Adrenal gland (tissue), 12 donors: ENCODE measurements around the gene HOXD8. TPM values are rescaled to one million over a fixed set of nuclear protein-coding genes. Genes with fewer than 3 reads are reported as not detected.

Experiments
- DNase-seq, 7 donors: peaks; one replicate each; pipeline ENCODE4 v3.0.0-alpha.2; 2019 to 2020
- H3K27ac ChIP-seq, 5 donors: fragments of 200-600 bp; sonication (generic) in 4 of 5; 1 replicate in 3 of 5; 2 replicates in 2 of 5; pipeline versions ENCODE4 v1.5.1 to v1.8.0; 2016 to 2020; ENCODE audit warnings: mild to moderate bottlenecking in 1 of 5
- H3K27me3 ChIP-seq: fragments of 200-600 bp; 2 replicates; pipeline ENCODE4 v1.8.0; 2021
- H3K36me3 ChIP-seq, 2 donors: fragments of 200-600 bp; replicated peaks in 1 of 2; 1 replicate in 1 of 2; 2 replicates in 1 of 2; pipeline versions ENCODE4 v1.5.1 to v1.8.0; 2018 to 2022
- H3K4me1 ChIP-seq, 2 donors: fragments of 200-600 bp; replicated peaks in 1 of 2; 1 replicate in 1 of 2; 2 replicates in 1 of 2; pipeline versions ENCODE4 v1.5.1 to v1.8.0; 2018 to 2021
- H3K4me3 ChIP-seq, 4 donors: fragments of 200-600 bp; sonication (generic) in 3 of 4; one replicate each; pipeline ENCODE4 v1.5.1; 2016 to 2018
- H3K9me3 ChIP-seq, 3 donors: fragments of 200-600 bp; sonication (generic) in 1 of 3; replicated peaks in 1 of 3; 1 replicate in 2 of 3; 2 replicates in 1 of 3; pipeline versions ENCODE4 v1.5.1 to v1.8.0; 2016 to 2021
- CTCF ChIP-seq, 6 experiments: fragments of 450-650 bp in 4 of 6; fragments of 200-600 bp in 2 of 6; sonication (generic) in 1 of 6; IDR thresholded peaks; 1 replicate in 5 of 6; 2 replicates in 1 of 6; pipeline versions ENCODE4 v1.5.1 to v1.8.0; 2016 to 2021; ENCODE audit warnings: antibody characterized with exemption in 6 of 6, mild to moderate bottlenecking in 2 of 6, moderate library complexity in 1 of 6
- POLR2A ChIP-seq, 2 donors: fragments of 450-650 bp; IDR thresholded peaks; one replicate each; pipeline ENCODE4 v1.6.1; 2017; ENCODE audit warnings: antibody characterized with exemption in 2 of 2, mild to moderate bottlenecking in 2 of 2, moderate library complexity in 1 of 2
- WGBS, 4 donors: extraction: QIAGEN DNeasy Blood & Tissue Kit in 2 of 4; methylation state at CpG; one replicate each; pipeline versions ENCODE4 v1.1.5 to v1.1.7; 2013 to 2017; 5-methylcytosine and 5-hydroxymethylcytosine counted together
- intact Hi-C, 2 donors: fragments of 100-400 bp; cut with DNase I; formaldehyde crosslinking; loops; one replicate each; pipeline versions ENCODE4 v1.14.1 to v1.15.0; 2022 to 2023
- polyA plus RNA-seq, 3 donors: library from polyadenylated mRNA; stranded (reverse); fragments of 200-250 nt in 2 of 3; fragments of 350-450 nt in 1 of 3; fragmentation: Illumina TruSeq in 1 of 3; extraction: RNeasy Lipid Tissue Mini Kit (QIAGEN cat#74804) in 1 of 3; gene quantifications; one replicate each; pipeline ENCODE4 v1.2.3, GENCODE V29; 2013 to 2014
- total RNA-seq, 9 donors: library from RNA; depleted of rRNA in 4 of 9; stranded (reverse); fragments of >200 nt in 4 of 9; fragments of 120-200 nt in 1 of 9; fragmentation: NEBNext Ultra II Directional in 1 of 9; extraction: Animal tissue kit (Norgen Biotek cat#: 25700) in 1 of 9; gene quantifications; one replicate each; pipeline versions ENCODE4 v1.1.0 to v1.2.4, GENCODE V29; 2013 to 2023
- donor health status: healthy with polysubstance abuse.
- donor health status: Bipolar disorder and iron deficiency.
- donor health status: DM: yes; HTN: yes; CAD: no.
- donor health status: DM: no; HTN: no; CAD: no.
- donor health status: DM: no; HTN: no; CAD: no.
- donor health status: DM: yes; HTN: yes; CAD: no.

HOXD8 gene
- total and polyA plus RNA-seq, 12 donors: 11.3 to 46.2 (median 33.3) TPM

GRCh38 chr2:176152350-176153181 is 23.1 kb downstream of the HOXD8 start:
- Histone ChIP-seq H3K27me3 (no peaks in the 10 kb centered on the region), H3K9me3 (no peaks in the 10 kb centered on the region), H3K36me3 (peaks cover 0 to 30% of the 10 kb centered on the region in 2 donors), H3K27ac (no peak overlapping the region), H3K4me1 (no peaks in the 10 kb centered on the region), H3K4me3 (no peak overlapping the region)
- TF ChIP-seq CTCF (IDR thresholded peaks at IDR 0.05) (no peak), POLR2A (IDR thresholded peaks at IDR 0.05) (no peak)
- 59 to 77% (median 66%) methylated on average over 39 to 48 of the region's 48 CpGs for WGBS, 4 donors
- intact Hi-C loops: no loop called here
- DNase-seq: peak in 1 of 7 donors; percentile 47

- H3K4me3 ChIP-seq: no peak overlapping the region
- TF ChIP-seq POLR2A (IDR thresholded peaks at IDR 0.05): no peak
- TF ChIP-seq CTCF (IDR thresholded peaks at IDR 0.05): no peak
- H3K27me3 ChIP-seq: no peaks in the 10 kb centered on the region
- WGBS, 4 donors: 81 to 85% (median 82%) methylated on average over 11 of the region's 11 CpGs
- no peak overlapping the region for H3K27ac ChIP-seq
- peaks cover 0 to 30% of the 10 kb centered on the region in 2 donors for H3K36me3 ChIP-seq
- H3K4me1 ChIP-seq: no peaks in the 10 kb centered on the region
- DNase-seq: no peak
- H3K9me3 ChIP-seq: no peaks in the 10 kb centered on the region
- intact Hi-C loops: no loop called here
Observed at GRCh38 chr2:176154576-176155252, 25.2 kb downstream of the HOXD8 start.

GRCh38 chr2:176155356-176156044 is 26.0 kb downstream of the HOXD8 start:
- no peak overlapping the region for H3K27ac ChIP-seq
- WGBS, 4 donors: 70 to 81% (median 73%) methylated on average over 5 to 6 of the region's 6 CpGs
- H3K9me3 ChIP-seq: no peaks in the 10 kb centered on the region
- H3K36me3 ChIP-seq: peaks cover 0 to 30% of the 10 kb centered on the region in 2 donors
- no peak overlapping the region for H3K4me3 ChIP-seq
- DNase-seq: no peak
- intact Hi-C loops: no loop called here
- H3K27me3 ChIP-seq: no peaks in the 10 kb centered on the region
- H3K4me1 ChIP-seq: no peaks in the 10 kb centered on the region
- TF ChIP-seq CTCF (IDR thresholded peaks at IDR 0.05) (no peak), POLR2A (IDR thresholded peaks at IDR 0.05) (no peak)

- DNase-seq: no peak
- WGBS, 4 donors: 74 to 92% (median 86%) methylated on average over 8 of the region's 8 CpGs
- H3K36me3 ChIP-seq: peaks cover 0 to 30% of the 10 kb centered on the region in 2 donors
- no peaks in the 10 kb centered on the region for H3K4me1 ChIP-seq
- no peaks in the 10 kb centered on the region for H3K9me3 ChIP-seq
- no peak overlapping the region for H3K27ac ChIP-seq
- H3K4me3 ChIP-seq: no peak overlapping the region
- intact Hi-C loops: no loop called here
- no peak for TF ChIP-seq CTCF (IDR thresholded peaks at IDR 0.05)
- no peak for TF ChIP-seq POLR2A (IDR thresholded peaks at IDR 0.05)
- no peaks in the 10 kb centered on the region for H3K27me3 ChIP-seq
Observed at GRCh38 chr2:176156301-176156806, 26.8 kb downstream of the HOXD8 start.
